ENCODE results near the gene FNDC5.

Gene FNDC5

DNA sequence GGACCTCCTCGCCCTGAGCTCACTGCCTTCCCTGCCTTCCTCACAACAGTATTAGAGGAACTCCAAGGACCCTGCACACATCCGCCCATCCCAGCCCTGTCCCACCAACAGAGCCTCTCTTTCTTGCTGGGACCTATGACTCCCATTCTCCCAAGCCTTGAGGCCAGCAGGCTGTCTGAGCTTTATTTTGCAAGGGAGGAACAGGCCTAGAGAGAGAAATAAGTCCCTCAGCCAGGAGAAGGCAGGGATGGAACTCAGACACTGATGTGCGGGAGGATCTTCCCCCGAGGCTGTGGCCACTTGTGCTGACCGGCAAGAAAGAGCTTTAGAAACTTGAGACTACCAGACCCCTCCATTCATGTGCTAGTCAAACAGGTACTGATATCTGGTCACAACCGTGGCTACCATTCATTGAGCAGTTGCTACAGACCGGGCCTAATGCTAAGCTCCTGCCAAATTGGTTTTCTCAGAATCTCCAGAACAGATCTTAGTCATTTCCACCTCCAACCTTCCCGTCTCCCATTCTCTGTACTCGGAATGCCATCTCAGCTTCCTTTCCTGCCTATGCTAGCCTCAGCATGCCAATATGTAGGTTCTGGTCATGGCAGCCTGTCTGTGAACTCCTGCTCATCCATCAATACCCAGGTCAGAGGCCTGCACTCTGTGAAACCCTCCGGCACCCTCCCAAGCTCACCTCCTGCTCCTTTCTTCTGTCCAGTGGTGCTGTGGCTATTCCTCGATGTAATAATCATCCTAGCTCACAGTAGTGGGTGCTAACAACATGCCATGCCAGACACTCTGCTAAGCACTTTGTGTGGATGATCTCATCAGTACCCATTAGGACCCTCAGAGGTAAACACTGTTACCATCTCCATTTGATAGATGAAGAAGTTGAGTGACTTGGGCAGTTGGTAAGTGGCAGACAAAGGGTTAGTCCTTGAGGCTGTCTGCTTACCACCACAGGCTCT is 26.7 kb upstream of the FNDC5 start:
- DNase-seq, result no peak

DNA sequence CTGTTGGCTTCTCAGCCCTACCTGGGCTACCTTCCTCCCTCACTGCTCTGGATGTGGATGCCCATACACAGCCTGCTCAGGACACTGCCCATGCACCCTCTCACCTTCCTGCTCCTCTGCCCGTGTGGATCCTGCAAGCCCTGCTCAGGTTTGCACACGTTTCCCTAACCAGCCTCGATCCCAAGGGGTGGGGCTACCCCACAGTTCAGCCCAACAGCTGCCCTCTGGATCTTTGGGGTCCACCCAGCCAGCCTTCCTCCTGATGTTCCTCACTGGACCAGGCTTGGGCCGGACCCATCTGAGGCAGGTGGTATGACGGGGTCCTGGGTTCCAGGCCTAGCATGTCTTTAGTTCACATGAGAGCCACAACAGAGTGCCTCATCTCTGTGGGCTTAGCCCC is 25.7 kb upstream of the FNDC5 start:
- no peak for DNase-seq

DNA sequence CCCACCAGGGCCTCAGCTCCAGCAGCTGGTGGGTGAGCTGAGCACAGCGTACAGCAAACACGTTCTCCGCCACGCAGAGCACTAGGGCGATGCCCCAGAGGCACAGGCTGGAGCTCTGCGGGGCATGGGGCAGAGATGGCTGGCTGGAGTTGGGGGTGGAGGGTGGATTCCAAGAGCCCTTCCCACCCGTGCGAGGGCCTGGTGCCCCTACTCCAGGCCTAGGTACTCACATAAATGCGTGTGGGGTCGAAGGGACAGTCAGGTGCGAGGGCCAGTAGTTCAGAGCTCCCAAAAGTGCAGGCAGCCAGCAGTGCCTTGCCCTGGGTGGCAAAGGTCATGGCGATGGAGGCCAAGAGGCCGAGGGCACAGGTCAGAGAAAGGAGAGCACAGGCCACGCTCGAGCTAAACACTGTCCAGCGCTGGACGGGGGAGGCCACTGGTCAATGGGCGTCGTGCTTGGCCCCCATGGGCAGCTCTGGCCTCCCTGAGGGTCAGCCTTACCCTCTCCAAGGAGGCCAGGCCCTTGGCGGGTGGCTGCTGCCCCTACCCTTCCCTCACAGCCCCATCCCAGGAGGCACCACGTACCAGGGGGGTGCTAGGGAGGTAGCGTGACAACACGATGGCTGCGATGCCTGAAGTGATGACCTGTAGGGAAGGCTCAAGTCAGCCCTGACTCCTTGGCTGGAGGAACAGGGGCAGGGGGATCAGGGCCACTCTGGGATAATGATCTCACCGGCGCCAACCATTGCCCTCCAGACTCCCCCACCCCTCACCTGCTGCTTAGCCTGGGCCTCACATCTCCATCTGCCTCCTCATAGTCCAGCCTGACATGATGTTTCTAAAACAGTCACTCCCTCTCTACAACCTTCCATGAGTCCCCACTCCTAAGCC is 24.9 kb upstream of the FNDC5 start:
- DNase-seq, result no peak

DNA sequence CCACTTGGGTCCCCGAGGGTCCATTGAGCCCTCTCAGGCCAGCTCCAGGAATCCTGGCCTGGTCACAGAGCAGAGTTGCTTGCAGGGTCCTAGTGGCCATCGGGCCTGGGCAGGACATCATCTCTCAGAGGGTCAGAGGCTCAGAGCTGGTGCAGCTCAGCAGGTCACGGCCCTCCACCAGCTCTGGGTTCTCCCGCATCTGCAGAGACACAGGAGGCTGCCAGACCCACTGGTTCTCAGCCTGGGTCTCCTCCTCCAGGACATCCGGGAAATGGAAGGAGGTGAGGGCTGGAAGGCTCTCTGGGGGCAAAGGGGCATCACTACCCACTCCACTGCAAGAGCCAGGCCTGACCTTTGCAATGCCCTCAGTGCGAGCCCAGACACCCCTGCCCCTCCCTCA is 24.0 kb upstream of the FNDC5 start:
- DNase-seq, result no peak

DNA sequence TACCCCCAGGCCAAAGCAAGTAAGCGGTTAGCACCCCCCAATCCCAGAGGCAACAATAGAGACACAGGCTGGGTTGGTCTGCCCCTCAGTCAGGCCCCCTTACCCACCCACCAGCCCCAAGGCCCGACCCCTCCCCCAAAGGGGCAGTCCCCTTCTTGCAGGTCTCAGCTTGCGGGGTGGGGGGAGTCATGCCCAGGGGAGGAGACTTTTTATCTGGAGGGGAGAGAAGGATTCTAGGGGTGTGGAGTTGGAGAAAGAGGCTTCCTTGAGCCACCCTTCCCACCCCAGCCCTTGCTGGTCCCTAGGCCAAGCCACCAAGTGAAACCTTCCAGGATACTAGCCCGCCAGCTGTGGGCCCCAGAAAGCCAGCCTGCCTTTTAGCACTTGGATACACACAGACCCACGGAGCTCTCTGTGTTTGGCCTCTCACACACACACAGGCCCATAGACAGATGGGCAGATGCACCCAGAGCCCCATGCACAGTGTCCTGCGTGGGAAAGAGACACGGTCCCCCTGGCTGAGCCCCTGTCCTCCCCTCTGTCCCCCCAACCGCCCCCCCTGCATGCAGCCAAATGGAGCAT is 23.4 kb upstream of the FNDC5 start:
- no peak for DNase-seq

DNA sequence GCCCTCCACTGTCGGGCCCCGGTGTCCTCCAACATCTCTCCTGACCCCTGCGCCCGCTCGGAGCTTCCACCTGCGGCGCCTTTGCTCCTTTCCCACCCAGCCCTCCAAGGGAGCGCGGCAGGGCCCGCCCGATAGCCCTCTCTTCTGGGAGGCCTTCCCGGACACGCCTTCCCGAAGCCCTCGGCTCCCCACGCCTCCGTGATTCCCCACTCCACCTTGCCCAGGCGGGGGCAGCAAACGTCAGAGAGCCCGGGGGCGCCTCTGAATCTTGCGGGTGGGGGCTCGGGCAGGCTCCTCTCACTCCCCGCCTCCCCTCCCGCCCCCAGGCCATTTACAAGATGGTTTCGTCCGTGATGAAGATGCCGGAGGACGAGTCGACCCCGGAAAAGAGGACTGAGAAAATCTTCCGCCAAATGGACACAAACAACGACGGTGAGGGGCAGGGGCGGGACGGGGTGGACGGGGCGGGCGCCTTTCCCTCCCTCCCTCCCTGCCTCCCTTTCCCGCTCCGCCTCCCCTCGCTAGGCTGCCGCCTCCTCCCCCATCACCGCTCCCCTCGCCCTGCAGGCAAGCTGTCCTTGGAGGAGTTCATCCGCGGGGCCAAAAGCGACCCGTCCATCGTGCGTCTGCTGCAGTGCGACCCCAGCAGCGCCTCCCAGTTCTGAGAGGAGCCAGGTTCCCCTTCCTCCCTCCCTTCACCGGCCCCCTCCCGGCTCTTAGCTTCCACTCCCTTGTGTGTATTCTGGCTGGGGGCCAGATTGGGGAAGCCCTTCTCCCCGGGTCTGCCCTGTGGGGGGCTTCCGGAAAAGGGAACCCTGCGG is 22.7 kb upstream of the FNDC5 start:
- no peak for DNase-seq

DNA sequence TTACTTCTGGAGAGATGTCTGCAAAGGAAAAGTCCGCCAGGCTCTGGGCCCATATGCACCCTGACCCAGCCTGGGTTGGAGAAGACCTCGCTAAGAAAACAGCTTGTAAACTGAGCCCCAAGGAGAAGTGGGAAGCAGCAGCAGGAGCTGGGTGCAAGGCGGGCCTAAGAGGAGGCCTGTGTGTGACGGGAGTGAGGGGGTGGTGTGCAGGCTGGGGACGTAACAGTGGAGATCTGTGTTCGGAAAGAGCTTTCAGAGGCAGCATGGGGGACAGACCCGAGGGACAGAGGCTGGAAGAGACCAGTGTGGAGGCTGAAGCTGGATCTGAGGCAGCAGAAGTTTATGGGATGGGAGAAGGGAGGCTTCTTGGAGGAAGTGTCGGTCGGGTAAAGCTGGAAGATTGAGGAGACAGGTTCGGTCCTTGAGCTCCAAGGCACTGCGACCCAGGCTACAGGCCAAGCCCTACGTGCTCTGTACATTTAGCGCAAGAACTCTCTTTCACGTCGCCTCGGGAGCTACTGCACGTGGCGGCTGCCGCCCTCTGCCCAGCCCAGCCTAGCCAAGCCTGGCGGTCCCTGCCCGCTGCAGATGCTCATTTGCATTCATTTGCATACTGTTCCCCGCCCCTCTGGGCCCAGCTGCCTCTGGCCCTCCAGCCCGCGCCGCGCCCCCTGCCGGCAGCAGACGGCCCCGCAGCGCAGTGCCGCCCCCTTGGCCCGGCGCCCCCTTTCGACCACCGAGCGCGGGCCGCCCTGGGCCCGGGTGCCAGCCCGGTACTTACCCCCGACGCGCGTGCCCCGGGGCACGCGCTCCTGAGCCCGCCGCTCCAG is 21.9 kb upstream of the FNDC5 start:
- peak; percentile 26 for DNase-seq

DNA sequence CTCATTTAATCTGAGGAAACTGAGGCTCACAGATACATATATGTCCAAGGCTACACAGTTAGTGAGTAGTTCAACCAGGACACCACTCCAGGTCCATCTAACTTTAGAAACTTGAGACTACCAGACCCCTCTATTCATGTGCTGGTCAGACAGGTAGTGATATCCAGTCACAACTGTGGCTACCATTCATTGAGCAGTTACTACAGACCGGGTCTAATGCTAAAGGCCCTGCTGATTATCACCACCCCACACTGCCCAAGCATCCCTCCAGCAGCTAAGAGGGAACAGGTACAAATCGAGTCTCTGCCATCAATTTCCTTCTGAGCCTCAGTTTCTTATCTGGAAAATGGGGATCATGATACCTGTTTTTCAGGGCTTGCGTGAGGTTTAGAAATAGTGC is 20.9 kb upstream of the FNDC5 start:
- DNase-seq, result no peak

DNA sequence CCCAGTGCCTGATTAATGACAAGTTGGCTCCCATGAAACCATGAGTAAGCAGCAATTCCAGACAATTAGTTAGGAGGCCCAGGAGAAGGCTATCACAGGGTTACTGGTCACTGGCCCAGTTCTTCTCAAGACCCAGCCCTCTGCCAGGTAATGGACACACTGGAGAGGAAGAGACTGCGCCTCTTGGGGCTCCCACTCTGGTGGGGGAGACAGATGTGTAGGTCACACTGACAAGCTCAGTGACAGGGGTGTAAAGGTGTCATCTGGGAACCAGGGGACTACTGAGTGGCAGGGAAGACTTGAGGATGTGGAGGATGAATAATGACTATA is 20.5 kb upstream of the FNDC5 start:
- no peak for DNase-seq

DNA sequence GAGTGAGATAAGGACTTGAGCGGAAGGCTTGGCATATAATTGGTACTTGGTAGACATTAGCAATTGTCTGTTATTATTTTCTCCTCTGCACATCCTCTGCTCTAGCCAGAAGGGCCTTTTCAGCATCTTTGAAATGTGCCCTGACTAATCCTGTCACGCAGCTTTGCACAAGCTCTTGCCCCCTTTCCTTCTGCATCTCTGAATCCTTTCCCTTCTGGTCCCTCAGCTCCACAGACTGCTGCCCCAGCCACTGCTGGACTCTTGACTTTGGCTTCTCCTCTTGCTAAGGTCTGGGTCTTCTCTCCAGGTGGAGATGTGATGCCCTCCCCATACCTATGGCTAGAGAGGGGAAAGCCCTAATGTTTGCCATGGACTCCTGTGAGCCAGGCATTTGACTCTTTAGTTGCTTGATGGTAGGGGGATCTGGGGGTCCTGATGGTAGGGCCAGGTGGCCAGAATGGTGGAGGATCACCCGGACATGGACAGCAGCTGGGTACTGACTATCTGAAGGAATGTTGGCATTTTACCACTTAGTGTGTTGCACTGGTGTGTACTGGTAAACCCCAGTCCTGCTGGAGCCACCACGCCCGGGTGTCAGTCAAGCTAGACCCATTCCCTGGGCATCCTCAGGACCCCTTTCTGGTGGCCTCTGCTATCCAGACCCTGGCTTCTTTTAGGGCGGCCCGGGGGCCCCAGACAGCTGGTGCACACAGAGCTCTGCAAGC is 20.0 kb upstream of the FNDC5 start:
- DNase-seq, result no peak

DNA sequence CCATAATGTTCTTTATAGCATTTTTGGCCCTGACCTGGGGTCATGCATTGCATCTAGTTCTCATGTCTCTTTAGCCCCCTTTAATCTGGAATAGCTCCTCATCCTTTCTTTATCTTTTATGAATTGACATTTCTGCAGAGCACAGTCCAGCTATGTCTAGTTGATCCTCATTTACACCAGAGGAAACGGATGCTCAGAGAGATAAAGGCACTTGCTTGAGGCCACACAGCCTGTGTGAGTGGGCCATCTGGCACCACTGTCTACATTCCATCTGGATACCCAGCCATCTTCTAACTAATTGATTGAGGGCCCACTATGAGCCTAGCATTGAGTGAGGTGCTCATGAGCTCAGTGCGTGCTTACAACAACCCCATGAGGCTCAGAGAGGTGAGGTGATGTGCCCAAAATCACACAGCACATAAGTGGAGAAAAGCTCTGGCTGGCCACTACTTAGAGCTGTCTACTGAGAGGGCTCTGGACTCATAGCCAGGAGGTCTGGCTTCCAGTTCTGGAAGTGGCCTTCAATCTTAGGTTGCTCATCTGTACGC is 19.1 kb upstream of the FNDC5 start:
- no peak for DNase-seq

DNA sequence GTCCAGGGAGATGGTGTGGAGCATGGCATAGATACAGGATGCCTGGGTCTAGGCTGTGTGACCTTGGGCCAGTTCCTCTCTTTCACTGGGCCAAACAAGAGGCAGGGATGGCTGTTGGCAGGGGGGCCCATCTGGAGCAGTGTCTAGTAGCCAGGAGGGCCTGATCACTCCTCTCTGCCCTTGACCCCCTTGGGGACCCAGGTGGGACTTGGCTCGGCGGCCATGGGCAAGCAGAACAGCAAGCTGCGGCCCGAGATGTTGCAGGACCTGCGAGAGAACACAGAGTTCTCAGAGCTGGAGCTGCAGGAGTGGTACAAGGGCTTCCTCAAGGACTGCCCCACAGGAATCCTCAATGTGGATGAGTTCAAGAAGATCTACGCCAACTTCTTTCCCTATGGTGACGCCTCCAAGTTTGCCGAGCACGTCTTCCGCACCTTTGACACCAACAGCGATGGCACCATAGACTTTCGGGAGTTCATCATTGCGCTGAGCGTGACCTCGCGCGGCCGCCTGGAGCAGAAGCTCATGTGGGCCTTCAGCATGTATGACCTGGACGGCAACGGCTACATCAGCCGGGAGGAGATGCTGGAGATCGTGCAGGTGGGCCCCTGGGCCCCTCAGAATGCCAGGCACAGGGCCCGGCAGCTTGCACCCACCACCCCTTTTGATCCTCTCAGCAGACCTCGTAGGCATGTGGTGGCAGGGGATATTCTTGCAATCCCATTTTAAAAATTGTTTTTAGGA is 18.1 kb upstream of the FNDC5 start:
- DNase-seq, result no peak

DNA sequence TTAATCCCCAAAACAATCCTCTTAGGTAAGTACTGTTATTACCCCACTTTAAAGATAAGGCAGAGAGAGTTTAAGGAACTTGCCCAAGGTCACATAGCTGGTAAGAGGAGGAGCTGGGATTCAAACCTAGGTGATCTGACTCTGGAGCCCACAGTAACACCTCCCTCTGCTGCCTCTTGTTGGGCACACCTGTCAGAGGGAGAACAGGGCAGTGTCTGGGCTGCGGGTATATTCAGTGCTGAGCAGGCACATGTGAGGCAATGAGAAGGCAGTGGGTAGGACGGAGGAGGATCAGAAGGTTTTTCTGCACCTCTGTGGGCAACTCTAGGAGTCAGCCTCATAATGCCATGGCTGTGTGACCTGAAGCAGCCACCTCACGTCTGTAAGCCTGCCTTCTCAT is 17.4 kb upstream of the FNDC5 start:
- DNase-seq, result no peak

DNA sequence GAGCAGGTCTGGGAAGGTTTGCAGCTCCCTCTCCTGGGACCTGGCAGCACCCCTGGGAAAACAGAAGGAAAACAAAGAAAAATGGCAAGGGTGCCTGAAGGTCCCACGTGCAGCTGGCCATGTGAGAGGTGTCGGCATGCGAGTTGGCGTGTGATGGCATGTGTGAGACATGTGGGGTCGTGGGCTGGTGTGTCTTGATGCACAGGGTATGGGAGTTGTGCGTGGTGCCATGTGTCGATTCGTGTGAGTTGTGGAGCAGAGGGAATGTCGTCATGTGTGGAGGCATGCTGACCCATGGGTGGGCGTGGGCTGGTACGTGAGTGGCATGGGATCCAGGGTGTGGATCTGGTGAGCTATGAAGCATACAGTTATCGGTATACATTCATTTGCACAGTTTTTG is 16.9 kb upstream of the FNDC5 start:
- no peak for DNase-seq

DNA sequence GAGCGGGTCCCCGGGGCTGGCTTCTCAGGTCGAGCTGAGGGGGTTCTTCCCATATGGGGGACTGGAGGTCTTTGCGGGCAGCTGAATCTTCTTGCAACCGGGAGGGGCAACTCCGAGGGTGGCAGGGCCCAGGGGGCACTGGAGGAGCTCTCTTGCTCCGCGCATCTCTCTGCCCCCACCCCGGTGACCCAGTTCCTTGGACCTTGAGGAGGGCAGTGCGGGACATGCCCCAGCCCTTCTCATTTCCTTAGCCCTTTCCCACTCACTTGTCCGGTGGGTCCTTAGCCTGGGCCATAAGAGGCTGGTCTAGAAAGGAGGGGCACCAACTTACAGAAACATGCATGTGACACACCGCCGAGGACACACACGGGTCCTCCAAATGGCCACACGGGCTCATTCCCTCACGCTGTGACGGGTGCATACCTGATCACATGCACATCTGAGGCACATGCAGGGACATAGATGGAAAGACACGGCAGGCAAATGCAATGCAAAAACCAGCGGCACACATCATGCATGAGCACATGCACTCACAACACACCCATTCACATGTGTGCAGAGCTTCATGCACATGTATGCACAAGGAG is 16.2 kb upstream of the FNDC5 start:
- no peak for DNase-seq

DNA sequence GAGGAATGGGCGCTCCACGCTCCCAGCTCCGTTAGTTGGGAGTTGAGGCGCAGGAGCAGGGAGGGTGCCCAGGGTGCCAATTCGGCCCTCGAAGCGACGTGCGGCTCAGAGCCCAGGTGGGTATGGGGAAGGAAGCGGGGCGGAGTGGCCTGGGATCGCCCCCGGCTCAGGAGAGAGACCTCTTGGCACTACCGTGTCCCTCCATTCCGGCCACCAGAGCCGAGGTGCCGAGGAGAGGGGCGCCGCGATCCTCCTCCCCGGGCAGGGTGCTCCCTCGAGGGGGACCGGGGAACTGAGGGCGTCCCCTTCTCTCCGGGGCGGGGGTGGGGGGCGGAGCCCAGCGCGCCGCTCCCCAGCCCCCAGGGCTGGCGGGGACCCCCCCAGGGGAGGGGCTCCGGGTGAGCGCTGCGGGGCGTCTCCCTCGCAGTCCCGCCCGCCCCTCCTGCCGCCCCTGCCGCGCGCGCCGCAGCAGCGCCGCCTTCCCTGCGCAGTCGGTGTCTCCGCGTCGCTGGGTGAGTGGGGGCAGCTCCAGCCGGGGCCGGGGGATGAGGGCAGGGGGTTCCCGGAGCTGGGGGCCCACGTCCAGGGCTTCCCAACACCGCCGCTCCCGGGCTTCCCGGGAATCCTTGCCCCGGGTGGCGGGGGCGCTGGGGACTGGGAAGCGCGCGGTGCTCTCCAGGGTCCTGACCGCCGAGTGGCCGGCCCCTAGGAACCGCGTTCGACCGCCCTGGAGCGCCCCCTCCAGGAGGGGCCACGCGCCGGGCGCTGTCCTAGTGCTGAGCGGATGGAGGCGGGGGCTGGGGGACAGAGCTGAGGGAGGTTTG is 15.5 kb upstream of the FNDC5 start, which contains the start of gene HPCA:
HPCA (plus strand) TSS at position 488 of the 824 bp plus-strand sequence. CDS start 2,408 bp downstream, outside the sequence.
- no peak for DNase-seq

DNA sequence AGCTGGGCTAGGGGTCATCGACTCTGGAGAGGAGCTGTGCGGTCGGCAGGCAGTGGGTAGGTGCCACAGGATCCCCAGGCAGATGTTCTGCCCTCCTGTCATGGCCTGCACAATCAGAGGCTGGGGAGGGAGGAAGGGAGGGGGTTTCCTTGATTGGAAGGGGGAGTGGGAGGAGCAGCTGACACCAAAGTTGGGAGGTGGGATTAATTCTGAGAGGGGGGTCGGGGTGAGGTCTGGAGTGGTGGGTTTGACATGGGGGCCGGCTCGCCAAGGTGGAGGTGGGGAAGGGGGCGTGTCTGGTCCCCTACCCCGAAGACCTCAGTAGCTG is 14.9 kb upstream of the FNDC5 start:
- DNase-seq, result no peak

DNA sequence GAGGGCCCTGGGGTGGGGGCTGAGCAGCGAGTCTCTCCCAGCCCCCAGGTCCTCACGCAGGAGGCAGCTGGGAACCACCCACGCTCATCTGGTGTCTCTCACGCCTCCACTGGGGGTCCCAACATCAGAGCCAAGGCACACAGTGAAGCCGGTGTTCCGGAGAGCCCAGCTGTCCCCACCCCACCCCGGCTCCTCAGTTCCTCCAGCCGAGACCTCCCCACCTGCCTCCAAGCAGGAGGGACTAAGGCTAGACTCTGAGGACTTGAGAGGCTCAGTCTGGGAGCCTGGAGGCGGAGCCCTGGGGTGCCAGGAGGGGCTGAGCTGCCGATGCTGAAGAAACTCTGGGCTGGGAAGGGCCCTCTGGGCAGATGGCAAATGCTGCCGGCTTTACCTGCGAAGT is 14.0 kb upstream of the FNDC5 start:
- DNase-seq, result no peak

DNA sequence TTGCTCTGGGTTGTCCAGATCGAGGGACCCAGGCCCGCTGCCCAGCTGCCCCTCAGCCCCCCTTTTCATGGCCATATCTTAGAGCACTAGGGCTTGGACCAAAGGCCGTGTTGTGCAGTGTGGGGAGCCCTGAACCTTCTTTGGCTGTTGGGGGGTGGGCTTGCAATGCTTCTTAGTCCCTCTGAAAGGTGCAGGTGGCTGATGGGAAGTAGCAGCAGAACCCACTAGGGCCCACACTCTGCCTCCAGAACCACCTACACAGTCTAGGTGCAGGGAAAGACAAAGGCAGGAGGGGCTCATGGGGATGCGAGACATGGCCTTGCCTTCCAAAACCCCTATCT is 13.3 kb upstream of the FNDC5 start:
- no peak for DNase-seq
